Hematopoietic multipotent progenitor cell (in vitro differentiated cells): ENCODE data around the gene MTG1. TPM values are rescaled to one million over a fixed set of nuclear protein-coding genes. Genes with fewer than 3 reads are reported as not detected.
"Not testable (repeated sequence)": the region's sequence is repeated elsewhere in the genome, so short reads cannot be mapped to it uniquely, and the experiment has no call there.

ENCODE experiments used
- DNase-seq, 3 donors: peaks; one replicate each; pipeline ENCODE4 v3.0.0-alpha.2; 2011 to 2015; ENCODE audit warnings: low read depth in 2 of 3, low spot score in 2 of 3
- total RNA-seq: library from RNA; depleted of rRNA; stranded (reverse); fragments of >200 nt; gene quantifications from one replicate; pipeline ENCODE4 v1.2.3, GENCODE V29; 2012

Gene MTG1
- total RNA-seq, 1 donor: 35.8 TPM

DNA sequence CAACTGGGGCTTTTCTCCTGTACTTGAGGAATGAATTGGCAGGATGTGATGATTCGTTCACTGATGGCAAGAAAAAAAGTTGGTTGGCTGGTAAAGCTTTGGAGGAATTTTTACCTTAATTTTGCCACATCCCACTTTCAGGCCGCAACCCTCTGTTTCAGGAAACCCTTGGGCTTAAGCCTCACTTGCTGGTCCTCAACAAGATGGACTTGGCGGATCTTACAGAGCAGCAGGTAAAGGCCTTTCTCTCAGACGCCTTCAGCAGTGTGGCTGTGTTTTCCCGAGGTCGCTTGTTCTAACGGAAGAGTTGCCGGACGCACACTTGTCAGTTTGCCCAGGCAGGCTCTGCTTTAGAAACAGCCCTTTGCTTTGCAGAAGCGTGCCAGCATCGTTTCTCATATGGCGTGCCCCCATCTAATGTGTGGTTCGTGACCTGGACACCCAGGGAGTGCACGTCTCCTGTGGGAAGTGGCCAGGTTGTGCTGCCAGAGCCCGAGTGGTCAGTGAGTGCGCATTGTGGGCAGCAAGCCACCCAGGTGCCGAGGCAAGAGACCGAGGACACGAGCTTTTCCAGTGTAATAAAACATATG is 2.2 kb downstream of the MTG1 start:
- no peak for DNase-seq

DNA sequence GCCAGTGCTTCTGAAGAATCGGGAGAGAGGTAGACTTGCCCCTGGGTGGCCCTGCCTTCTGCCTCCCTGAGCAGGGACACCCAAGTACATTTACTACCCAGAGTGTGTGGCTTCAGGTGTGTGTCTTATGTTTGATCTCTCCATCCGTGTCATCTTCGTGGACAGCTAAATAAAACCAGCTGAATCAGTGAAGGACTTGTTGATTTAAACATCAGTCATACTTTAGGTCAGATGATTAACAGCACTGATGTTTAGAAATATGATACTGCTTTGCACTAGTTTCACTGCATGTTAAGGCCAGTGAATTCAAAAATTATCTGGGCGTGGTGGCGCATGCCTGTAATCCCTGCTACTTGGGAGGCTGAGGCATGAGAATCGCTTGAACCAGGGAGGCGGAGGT is 4.0 kb downstream of the MTG1 start:
- no peak for DNase-seq

DNA sequence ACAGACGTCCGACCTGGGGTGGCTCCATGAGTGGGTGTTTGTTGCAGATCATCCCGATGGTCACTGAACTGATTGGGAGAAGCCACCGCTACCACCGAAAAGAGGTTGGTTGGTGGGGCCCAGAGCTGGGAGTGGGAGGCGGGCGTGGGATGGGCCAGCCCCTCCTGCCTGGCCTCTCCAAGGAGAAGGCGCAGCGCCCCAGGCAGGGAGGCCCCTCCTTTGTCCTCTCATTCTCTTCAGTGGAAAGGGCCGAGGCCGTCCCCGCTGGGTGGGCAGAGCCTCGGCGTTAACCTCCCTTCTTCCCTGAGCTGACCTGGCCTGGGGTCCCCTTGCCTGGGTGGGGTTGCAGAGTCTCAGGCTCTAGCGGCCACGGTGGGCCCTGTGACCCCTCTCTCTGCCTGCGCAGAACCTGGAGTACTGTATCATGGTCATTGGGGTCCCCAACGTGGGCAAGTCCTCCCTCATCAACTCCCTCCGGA is 5.2 kb downstream of the MTG1 start:
- DNase-seq: no peak

DNA sequence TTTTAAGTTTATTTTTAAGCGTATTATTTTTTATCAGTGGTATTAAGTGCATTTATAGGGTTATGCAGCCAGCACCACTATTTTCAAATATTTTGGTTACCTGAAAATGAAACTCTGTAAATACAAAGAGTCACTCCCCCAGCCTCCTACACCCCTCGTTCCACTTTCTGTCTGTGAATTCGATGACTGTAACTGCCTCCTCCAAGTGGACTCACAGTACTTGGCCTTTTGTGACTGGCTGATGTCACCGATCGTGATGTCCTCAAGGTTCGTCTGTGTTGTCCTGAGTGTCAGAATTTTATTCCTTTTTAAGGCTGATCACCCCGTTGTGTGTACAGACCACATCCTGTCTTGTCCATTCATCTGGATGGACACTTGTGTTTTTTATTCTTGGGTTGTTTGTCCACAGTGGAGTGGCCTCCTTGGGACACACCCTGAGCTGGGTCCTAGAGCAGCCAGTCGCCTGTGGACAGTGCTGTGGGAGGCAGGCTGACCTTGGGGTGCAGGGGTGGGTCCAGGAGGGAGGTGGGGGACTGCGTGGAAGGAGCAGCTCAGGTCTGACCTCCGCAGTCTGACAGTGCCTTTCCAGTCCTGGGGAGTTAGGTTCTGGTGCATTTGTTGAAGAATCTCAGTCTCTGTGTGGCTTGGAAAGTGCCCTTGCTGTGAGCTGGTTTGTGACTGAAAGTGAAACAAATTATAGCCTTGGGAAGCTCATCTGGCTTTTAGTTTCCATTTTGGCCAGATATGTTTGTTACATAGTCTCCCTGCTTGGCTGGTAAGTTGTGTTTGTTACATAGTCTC is 6.9 kb downstream of the MTG1 start:
- DNase-seq: no peak

DNA sequence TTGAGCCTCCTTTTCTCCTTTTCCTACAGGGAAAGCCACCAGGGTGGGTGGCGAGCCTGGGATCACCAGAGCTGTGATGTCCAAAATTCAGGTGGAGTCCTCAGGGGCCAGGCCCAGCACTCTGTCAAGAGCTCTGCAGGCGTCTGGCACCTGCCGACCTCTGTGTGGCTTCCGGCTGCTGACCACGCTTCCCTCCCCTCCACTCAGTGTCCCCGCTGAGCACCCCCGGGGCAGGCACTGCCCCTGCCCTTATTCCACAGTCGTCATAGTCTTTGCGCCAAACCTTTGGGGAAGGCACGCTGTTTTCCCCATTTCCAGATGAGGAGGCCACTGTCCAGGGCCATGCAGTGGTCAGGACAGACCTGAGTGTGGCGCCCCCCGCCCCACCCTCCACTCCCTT is 7.5 kb downstream of the MTG1 start:
- DNase-seq: no peak

DNA sequence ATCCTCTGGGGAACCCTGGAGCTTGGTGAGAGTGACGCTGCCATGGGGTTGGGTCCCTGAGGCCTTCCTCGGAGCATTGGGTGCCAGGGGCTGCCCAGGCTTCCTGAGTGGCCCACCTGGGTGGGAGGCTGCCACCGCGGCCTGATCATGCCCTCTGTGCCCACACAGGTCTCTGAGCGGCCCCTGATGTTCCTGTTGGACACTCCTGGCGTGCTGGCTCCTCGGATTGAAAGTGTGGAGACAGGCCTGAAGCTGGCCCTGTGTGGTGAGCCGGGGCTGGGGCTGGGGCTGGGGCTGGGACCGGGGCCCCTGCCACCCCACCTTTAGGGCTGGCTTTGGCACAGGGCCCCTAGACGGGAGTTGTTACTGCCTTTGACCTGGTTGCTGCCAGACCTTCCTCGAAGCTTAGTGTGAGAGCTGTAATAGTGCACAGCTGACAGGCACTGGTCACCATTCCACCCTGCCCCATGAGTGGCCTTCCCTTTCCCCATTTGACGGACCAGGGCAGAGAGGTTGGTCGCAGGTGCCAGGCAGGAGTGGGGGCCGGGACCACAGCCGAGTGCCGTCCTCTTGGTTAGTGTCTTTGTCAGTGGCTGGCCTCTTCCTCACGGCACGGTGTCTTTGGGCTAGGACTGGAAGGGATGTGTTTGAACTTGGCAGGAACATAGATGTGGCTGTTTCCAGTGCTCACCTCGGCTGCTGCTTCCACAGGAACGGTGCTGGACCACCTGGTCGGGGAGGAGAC is 8.2 kb downstream of the MTG1 start:
- DNase-seq: no peak

DNA sequence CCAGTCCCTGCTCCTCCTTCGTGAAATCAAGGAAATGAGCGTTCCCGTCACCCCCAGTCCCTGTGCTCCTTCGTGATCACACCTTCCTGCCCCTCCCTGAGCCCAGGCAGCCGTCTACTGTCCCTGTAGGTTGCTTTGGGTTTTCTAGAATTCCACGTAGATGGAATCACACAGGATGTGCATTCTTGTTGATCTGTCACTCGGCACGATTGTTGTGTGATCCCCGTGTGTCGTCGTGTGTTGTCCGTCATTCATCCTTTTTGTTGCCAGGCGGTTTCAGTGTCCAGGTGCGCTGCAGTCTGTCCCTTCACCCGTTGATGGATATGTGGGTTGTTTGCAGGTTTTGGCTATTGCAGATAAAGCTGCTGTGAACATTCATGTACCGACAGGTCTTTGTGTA is 9.4 kb downstream of the MTG1 start:
- DNase-seq: no peak

DNA sequence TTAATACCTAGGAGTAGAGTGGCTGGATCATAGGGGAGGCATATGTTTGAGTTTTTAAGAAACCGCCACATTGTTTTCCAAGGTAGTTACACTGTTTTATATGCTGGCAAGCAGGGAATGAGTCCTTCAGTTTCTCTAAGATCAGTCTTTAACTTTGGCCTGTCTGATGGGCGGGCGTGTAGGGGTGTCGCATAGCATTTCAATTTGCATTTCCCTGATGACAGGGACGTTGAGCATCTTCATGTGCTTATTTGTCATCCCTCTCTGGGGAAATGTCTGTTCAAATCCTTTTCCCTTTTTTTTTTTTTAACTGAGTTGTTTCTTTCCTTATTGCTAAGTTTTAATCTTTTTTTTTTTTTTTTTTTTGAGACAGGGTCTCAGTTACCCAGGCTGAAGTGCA is 9.8 kb downstream of the MTG1 start:
- no peak for DNase-seq

DNA sequence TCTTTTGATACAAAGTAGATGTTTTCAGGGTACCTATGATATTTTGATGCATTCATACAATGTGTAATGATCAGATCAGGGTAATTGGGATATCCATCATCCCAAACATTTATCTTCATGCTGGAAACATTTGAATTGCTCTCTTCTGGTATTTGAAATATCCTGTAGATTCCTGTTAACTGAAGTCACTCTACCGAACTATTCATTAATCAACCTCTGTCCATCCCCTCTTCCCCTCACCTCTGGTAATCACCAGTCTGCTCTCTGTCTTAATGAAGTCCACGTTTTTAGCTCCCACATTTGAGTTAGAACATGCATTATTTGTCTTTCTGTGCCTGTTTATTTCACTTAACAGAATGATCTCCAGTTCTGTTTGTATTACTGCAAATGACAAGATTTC is 11.3 kb downstream of the MTG1 start:
- no peak for DNase-seq

DNA sequence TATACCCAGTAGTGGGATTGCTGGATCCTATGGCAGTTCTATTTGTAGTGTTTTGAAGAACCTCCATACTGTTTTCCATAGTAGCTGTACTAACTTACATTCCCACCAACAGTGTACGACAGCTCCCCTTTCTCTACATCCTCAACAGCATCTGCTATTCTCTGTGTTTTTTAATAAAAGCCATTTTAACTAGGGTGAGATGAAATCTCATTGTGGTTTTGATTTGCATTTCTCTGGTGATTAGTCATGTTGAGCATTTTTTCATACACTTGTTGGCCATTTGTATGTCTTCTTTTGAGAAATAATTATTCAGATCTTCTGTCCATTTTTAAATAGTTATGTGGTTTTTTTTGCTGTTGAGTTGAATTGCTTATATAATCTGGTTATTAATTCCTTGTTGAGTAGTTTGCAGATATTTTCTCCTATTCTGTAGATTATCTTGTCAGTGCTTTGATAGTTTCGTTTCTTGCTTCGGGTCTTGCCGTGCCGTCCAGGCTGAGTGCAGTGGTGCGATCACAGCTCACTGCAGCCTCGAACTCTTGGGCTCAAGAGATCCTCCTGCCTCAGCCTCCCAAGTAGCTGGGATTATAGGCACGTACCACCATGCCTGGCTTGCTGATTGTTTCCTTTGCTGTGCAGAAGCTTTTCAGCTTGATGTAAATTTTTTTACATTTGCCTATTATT is 12.0 kb downstream of the MTG1 start:
- DNase-seq: no peak

DNA sequence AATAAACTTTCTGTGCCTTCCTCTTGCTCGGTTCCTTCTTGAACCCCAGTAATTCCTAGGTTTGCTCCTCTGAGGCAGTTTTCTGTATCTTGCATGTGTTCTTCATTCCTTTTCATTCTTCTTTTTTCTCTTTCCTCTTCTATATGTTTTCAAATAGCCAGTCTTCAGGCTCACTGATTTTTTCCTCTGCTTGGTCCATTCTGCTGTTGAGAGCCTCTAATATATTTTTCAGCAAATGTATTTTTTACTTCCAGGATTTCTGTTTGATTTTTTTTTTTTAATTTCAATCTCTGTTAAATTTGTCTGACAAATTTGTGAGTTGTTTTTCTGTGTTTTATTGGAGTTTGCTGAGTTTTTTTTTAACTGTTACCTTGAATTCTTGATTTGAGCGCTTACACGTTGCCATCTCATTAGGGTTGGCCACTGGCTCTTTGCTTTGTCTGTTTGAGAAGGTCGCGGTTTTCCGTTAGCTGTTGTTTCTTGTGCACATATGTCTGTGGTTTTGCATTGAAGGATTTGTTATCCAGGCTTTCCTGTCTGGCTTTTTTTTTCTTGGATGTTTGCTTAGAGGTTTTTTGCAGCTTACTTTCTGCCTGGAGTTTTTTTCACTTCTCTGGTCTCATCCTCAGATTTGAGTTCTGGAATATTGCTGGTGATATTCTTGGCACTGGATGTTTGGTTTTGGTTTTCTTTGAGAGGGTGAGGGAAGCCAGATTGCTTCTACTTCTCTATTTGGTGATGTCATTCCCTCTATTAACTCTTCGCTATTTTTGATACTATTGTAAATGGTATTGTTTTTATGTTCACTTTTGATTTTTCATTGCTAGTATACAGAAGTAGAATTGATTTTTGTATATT is 17.8 kb downstream of the MTG1 start:
- DNase-seq: no peak

DNA sequence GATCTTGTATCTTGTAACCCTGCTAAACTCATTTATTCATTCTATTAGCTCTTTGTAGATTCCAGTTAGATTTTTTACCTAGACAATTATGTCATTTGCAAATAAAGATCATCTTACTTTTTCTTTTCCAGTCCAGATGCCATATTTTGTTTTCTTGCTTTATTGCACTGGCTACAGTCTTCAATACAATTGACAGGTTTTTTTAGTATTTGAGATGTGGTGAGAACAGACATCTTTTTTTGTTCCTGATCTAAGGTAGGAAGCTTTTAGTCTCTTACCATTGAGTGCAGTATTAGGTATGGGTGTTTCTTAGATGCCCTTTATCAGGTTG is 18.4 kb downstream of the MTG1 start:
- DNase-seq: no peak

DNA sequence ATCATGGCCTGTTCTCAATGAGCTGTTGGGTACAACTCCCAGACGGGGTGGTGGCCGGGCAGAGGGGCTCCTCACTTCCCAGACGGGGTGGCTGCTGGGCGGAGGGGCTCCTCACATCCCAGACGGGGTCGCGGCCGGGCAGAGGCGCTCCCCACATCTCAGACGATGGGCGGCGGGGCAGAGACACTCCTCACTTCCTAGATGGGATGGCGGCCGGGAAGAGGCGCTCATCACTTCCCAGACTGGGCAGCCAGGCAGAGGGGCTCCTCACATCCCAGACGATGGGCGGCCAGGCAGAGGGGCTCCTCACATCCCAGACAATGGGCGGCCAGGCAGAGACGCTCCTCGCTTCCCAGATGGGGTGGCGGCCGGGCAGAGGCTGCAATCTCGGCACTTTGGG is 20.4 kb downstream of the MTG1 start:
- DNase-seq: not testable (repeated sequence)

DNA sequence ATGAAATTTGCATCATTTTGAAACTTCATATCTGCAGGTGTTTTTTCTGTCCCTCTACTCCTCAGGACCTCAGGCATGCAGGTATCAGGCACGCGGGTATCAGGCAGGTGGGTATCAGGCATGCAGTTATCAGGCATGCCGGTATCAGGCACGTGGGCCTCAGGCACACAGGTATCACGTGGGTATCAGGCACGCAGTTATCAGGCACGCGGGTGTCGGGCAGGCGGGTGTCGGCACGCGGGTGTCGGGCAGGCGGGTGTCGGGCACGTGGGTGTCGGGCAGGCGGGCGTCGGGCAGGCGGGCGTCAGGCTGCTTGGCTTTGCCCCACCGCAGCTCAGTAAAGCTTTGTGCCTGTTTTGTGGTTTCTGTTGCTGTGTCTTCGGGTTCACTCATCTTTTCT is 21.8 kb downstream of the MTG1 start:
- DNase-seq: no peak

DNA sequence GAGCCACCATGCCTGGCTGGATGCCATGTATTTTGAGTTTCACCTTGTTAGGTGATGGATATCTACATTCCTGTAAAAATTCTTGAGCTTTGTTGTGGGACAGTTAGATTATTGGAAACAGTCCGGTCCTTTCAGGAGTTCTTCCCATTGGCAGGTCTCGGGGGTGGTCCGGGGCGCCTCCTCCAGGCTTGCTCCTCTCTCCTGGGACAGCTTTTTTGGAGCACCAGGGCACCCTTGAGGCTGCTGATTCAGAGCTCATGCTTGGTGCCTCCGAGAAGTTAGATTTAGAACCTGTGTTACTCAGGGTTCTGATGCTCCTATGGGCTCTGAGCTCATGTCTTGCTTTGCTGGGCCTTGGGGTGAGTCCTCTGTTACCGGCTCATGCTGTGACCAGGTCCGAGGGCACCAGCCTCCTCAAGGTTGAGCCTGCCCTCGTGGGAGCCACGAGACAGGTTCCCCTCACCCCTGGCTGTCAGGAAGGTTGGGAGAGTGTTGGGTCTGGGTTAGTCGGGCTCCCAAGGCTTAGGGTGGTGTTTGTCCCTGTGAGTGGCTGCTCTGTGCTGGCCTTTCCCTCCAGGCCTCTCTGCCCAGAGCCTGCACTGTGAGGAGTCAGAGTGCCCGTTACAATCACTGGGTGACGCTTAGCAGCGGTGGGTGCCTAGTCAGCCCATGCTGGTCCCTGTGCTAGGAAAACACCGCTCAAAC is 24.5 kb downstream of the MTG1 start:
- no peak for DNase-seq

DNA sequence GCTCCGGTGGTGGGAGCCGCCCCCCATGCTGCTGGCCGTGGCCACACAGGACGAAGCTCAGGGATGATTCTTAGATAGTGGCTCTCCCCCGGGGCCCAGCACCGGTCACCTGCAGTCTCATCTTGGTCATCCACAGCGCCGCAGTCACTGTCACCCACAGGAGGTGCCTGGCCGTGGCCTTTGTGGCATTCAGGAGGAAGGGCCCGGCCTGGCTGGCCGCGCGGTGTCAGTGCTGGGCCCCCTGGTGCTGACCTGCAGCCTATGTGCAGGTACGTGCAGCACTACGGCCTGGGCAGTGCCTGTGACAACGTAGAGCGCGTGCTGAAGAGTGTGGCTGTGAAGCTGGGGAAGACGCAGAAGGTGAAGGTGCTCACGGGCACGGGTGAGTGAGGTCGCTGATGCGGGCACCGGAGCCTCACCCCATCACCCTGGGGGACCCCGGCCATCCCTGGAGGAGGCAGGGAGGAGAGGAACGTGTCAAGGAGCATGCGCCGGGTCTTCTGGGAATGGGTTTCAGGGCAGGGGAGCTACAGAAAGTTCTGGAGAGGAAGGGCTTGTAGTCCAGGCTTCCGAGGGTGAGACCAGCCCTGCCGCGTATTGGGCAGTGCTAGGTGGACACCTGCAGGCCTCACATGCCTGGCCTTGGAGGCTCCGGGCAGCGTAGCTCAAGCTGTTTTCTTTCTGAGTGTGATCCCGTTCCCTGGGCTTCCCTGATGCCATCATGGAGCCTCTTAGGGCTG is 25.4 kb downstream of the MTG1 start:
- DNase-seq: no peak

DNA sequence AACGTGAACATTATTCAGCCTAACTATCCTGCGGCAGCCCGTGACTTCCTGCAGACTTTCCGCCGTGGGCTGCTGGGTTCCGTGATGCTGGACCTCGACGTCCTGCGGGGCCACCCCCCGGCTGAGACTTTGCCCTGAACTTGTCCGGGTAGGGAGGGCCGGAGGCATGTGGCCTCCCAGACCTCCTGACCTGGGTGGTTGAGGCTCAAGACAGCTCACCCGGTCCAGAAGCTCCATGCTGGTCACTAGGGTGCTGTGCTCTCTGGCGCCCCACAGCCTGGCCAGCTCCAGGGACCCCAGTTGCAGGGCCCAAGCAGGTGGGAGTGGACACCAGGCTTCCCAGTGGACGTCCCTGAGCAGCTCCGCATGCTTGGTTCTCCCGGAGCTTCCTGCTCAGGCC is 26.1 kb downstream of the MTG1 start:
- DNase-seq: no peak

DNA sequence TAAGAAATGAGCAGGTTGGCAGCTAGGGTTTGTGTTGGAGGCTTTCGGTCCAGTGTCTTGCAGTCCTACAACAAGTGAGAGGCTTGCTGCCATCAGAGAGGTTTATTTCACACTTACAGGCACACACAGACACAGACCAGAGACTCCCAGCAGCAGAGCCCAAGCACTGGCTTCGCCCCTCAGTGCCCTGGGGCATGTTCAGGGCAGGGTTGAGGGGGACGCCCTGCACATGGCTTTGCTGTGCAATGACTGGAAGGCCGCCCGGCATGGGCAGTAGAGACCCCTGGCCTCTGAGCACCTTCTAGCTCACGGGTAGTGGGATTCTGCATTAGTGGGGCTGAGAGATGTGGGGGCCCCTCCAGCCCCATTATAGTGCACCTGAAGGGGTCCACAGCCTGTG is 26.6 kb downstream of the MTG1 start:
- DNase-seq: no peak
